ENCODE results near the gene PLPP4.

Gene PLPP4

GRCh38 chr10:120578134-120578533 lies 121.1 kb downstream of the PLPP4 start:
- DNase-seq (ENCODE audit: low read depth): no peak

GRCh38 chr10:120578890-120579289 lies 121.9 kb downstream of the PLPP4 start:
- no peak for DNase-seq (ENCODE audit: low read depth)

DNA sequence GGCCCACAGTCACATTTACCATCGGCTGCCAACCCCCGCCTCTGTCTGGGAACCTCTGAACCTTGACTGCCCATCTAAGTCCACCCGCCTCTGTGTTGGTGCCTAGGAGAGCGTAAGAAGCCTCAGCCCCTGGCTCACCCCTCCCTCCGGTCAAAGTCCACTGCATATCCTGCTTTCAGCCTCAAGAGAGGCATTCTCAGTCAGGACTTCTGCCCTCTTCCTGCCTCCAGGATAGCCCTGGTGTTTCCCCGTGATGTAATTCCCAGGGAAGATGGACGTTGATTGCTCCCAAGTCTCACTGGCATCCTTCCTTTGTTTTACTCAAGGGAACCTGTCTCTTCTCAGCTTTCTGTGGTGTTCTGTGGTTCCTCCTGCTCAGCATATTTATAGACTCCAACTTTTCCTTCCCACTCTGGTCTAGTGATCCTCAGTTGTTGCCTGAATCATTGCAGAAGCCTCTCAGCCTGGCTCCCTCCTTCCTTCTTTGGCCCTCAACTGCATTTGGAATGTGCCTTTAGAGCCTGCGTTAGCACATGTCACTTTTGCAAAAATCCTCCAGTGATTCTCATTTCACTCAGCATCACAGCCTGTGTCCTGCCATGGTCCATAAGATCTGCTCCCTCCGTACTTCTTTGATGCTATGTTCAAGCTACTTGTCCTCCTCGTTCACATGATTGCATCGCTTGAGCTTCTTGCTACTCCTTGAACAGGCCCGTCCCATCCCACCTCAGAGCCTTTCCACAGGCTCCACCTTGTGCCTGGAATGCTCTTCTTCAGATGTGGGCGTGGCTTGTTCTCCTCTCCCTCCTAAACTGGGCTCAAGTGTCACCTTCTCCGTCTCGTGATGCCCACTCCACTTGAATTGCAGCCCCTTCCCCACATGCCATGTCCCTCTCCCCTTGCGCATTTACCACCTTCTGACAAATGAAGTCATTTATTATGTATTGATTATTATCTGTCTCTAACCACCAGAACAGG lies 124.2 kb downstream of the PLPP4 start:
- no peak for DNase-seq (ENCODE audit: low read depth)

DNA sequence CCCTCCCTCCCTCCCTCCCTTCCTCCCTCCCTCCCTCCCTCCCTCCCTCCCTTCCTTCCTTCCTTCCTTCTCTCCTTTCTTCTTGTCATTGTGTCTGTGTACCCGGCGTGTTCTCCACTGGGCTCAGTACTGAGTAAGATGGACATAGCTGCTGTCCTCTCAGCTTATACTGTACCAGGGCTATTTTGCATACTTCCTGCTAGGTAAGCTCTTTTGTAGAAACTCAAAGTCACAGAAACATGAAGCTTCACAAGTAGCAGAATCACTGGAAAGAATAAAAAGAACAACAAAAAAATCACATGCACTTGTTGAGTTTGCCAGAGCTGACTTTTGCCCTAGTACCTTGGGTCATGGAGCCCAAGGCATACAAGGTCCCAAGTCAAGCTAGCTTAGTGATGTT lies 125.7 kb downstream of the PLPP4 start:
- DNase-seq (ENCODE audit: low read depth): no peak

DNA sequence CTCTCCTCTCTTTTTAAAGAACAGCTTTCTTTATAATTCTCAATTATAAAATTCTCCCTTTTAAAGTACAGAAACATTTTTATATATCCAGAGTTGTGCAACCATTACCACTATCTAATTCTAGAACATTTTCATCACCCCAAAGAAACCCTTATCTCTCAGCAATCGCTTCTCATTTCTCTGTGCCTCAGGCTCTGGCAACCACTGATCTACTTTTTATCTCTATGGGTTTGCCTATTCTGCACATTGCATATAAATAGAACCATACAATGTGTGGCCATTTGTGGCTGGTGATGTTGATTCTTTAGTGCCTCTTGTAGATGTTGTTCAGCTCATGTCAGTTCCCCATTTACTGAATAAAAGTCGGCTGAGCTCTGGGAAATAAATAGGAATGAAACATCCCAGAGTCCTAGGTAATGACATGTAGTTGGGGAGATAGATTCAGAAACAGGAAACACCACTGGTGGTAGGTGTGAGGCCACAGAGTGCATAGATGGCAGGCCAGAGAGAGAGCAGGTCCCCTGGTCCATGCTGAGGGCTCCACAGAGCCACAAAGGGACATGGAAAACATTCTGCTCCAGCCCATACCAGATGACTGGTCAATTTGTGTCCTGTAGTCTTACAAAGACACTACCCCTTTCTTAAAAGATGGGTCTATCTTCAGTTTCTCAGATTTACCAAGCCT lies 126.5 kb downstream of the PLPP4 start:
- DNase-seq (ENCODE audit: low read depth): no peak

DNA sequence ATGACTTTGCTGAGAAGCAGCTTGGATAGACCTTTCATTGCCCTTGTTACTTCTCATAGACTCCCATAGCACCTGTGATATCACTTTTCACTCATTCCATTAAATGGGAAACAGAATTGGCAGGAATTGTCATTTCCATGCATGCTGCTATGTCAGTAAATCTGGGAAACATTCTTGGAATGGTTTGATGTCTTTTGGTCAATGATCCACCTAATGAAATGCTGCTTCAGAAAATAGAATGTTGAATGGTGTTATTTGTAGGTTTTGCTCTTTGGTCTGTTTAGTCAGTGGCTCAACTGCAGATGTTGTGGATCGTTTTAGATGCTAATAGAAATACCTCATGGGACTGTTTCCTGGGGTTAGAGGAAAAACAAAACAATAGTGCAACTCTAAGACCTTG lies 127.8 kb downstream of the PLPP4 start:
- no peak for DNase-seq (ENCODE audit: low read depth)

DNA sequence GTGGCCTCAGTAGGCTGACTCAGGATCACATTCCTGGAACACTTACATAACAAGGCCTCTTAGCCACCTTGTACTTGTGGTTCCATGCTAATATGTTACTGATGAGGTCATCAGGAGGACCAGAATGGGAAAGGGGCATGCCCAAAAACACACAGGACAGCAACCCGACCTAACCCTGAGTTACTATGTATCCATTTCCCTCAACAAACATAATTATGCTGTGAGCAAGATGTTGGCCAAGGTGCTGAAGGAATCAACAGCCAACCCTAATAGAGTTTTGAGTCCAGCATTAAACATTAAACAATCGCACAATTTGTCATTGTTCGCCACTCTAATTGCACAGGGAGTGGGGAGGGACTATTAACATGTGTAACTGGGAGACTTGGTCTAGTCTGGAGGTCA lies 129.4 kb downstream of the PLPP4 start:
- no peak for DNase-seq (ENCODE audit: low read depth)

DNA sequence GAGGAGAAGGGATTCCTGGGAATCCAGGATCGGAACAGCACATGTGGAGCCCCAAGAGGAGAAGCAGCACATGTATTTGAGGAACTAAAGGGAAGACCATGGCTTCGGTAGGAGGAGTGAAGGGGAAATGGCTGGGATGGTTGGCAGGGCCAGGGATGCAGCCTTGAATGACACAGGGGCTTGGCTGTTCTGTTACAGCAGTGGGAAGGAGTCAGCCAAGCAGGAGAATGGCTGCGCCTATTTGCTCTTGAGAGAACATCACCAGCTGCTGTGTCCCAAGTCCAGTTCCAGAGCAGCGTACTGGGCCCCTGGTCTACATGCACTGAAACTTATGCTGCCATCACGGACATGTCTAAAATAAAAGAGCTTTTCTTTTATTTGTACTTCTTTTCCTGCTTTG lies 130.0 kb downstream of the PLPP4 start:
- DNase-seq (ENCODE audit: low read depth): no peak

- DNase-seq (ENCODE audit: low read depth): no peak
These were observed 131.3 kb downstream of the PLPP4 start for GRCh38 chr10:120588311-120588710.

DNA sequence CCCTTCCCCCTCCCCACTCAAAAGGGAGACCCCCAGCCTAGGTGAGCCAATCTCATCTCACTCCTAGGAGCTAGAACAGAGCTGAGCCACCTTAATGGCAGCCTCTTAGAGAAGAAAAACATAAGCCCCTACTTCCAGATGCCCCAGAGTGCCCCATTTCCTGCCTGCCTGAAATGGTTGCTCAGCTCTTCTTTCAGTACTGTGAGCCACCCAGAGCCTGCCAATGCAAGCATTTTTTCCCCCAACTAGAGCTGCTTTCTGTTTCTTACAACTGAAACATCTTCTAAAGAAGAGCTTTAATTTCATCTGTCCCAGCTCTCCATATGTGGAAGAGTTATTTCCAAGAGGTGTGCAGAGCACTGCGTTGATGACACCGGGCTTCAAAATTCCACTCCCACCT lies 136.7 kb downstream of the PLPP4 start:
- no peak for DNase-seq (ENCODE audit: low read depth)

GRCh38 chr10:120597902-120598301 lies 140.9 kb downstream of the PLPP4 start:
- DNase-seq (ENCODE audit: low read depth): no peak

DNA sequence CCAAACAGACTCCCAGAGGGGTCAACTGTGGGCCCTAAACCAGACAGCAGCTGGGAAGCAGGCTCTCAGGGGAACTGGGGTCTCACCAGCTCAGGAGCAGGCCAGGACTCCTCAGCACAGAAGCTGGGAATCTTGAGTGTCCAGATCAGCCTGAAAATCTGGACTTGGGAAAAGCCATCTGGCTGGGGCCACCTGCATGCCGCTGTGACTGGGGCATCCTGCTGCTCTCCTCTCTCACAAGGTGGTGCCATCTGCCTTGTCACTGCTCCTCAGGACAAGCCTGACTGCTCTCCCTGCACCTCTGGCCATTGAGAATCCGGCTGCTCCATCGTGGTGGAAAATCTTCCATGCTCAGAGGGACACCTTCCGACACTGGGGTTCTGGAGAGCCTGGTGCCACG lies 141.4 kb downstream of the PLPP4 start:
- DNase-seq (ENCODE audit: low read depth): no peak

- no peak for DNase-seq (ENCODE audit: low read depth)
These were observed 142.2 kb downstream of the PLPP4 start for GRCh38 chr10:120599200-120599724.

DNA sequence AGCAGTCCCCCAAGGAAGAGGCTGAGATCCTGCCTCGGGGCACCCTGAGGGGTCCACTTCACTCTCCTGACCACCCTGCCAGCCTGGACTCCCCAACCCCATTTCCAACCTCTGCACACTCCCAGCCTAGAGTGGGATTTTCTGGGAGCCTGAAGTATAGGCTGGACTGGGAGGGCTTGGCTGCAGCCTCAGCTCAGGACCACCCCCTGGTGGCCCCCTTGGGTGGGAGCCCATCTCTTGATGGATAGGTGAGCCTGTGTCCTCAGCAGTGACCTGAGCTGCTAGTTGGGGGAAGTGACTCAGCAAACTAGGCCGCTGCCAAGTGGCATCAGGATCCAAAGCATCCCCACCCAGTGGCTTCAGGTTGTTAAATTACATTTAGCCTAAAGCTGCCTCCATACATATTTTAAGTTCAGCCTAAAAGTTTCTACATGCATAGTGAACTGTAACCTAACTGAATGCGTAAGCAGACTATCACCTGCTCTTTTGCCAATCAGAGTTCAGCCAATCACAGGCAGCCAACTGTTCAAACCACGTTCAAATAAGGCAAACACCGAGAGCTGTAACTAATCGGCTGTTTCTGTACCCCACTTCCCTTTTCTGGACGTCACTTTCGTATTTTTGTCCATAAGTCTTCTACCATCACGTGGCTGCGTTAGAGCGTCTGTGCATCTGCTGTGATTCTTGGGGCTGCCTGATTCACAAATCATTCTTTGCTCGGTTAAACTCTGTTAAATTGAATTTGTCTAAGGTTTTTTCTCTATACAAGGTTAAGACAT lies 144.0 kb downstream of the PLPP4 start:
- DNase-seq (ENCODE audit: low read depth): no peak

DNA sequence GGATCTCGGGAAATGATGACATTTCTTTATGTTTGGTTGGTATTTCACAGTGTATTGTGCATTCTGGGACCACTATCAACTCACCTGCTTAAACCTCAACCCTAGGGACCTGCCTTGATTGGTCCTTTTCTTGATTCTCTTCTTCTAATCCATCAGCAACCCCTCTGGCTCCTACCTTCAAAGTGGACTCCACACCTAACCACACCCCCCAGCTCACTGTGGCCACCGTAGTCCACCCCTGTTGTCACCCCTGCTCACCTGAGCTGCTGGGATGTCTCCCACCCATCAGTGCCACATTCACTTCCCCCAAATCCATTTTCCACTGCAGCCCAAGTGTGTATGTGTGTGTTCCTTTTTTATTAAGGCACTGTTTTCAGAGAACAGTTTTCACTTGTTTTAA lies 145.0 kb downstream of the PLPP4 start:
- no peak for DNase-seq (ENCODE audit: low read depth)

DNA sequence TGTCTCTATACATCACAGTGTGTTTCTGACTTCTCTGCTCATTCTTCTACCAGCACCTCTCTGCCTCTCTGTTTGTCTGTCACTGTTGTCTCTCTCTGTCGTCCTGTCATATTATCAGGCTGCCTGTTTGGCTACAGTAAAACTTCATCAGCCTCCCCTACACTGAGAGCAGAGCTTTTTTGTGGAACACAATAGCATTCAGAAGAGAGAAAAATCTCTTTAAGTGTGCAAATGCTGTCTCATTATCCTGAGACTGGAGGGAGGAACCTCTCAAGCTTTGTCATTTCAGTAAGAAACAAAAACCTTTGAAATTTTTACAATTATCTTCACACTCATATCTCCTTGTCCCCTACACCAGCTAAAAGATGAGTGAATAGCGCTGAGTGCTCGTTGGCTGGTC lies 148.4 kb downstream of the PLPP4 start:
- no peak for DNase-seq (ENCODE audit: low read depth)

DNA sequence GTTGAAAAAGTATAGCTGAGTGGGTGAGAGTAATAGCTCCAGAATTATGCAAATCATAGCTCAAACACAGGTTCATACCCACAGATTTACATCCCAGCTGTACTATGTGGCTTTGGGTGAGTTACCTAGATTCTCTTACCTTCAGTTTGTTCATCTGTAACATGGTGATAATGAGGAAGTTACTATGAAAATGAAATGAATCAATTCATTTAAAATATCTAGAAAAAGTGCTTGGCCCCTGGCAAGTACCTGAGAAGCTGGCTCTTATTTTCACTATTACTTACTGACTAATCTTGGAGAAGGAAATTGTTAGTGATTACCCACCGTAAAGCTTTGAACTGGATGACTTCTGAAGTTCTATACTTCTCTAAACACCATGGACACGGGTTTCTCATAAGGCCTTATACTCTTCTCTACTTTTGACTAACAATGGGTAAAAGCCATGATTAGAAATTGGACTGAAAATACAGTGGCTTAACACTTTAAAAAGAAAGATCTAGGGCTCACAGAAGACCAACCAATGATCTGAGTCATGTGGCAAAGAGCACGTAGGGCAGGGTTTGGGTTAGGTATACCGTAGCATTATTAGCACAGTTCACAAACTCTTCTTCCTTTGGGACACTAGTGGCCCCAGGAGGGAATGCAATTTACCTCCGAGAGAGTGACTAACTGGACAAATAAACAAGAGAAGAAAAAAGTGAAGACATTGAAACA lies 149.2 kb downstream of the PLPP4 start:
- DNase-seq (ENCODE audit: low read depth): no peak

DNA sequence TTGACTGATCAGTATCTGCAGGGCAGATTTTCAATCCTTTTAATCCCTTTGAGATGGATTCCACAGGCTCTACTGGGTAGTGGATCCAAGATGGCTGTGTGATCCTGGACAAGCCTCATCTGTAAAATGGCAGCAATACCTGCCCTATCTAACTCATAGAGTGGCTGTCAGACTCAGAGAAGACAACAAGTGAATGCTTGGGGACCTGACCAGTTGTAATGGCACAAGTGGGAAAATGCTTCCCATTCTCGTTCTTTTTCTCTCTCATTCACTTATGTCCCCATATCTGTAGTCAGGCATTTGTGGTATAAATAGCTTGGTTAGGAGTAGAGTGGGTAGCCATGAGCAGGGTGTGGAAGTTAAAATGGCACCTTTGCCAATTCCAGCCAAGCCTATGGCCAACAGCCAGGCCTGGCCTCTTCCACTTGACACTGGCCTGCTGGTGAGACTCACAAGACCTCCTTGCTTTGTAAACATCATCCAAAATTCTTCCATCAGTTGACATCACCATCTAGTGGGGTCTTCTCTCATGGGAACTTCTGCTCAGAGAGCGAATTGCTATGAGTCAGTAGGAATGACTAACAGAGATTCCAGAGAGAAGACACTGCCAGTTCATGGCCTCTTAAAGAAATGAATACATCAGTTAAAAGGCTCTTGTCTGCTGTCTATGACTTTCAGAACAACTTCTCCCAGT lies 150.1 kb downstream of the PLPP4 start:
- no peak for DNase-seq (ENCODE audit: low read depth)

- DNase-seq (ENCODE audit: low read depth): no peak
These were observed 151.0 kb downstream of the PLPP4 start for GRCh38 chr10:120607710-120608703.

DNA sequence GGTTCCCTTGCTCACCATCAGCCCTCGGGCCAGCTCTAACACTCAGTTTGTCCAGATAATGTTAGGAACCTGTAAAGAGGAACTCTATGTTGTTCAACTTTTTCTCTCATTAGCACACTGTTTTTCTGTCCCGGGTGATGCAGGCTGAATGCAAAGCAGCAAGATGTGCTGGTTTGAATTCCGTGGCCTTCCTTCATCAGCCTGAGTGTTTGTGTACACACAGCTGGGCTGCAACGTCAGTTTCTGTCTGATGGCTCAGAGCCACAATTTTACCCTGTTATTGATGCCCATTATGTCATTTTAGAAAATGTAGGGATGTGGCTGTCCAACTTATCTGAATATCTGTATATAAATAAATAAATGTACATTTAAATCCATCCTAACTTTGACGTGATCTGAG lies 152.0 kb downstream of the PLPP4 start:
- DNase-seq (ENCODE audit: low read depth): no peak
